Naive thymus-derived CD8-positive, alpha-beta T cell (primary cell): ENCODE measurements around the gene SEZ6L2. TPM values are rescaled to one million over a fixed set of nuclear protein-coding genes. Genes with fewer than 3 reads are reported as not detected.
"Not testable (repeated sequence)": the region's sequence is repeated elsewhere in the genome, so short reads cannot be mapped to it uniquely, and the experiment has no call there.

ENCODE experiments used
- ATAC-seq, 2 donors: fragments of 150-1000 bp; cut with Tn5 transposase in 1 of 2; sonication (Bioruptor Pico), chemical (Tn5 transposase) in 1 of 2; 1 replicate in 1 of 2; 2 replicates in 1 of 2; pipeline ENCODE4 v1.10.0; 2021; ENCODE audit warnings: mild to moderate bottlenecking in 2 of 2, moderate library complexity in 2 of 2
- POLR2A ChIA-PET: fragments of 350-600 bp; sonication (Branson Sonifier 250); formaldehyde crosslinking; loops from one replicate; lab custom pipeline; 2021; ENCODE audit warnings: antibody characterized with exemption; lab: Charles Lee
- DNase-seq, 10 donors: peaks; one replicate each; pipeline versions ENCODE4 v3.0.0 to v3.0.0-alpha.2; 2020 to 2022
- H3K27ac Mint-ChIP-seq, 10 donors: one replicate each; pipeline ENCODE4 v1.8.0; 2020 to 2022; ENCODE audit warnings: mild to moderate bottlenecking in 10 of 10, mixed read lengths in 10 of 10, moderate library complexity in 4 of 10, inconsistent platforms in 1 of 10
- H3K27me3 Mint-ChIP-seq, 5 donors: one replicate each; pipeline ENCODE4 v1.8.0; 2021 to 2022; ENCODE audit warnings: mixed read lengths in 5 of 5
- H3K36me3 Mint-ChIP-seq, 3 donors: one replicate each; pipeline ENCODE4 v1.8.0; 2020 to 2022; ENCODE audit warnings: mixed read lengths in 3 of 3, mild to moderate bottlenecking in 2 of 3, inconsistent platforms in 1 of 3
- H3K4me1 Mint-ChIP-seq, 4 donors: one replicate each; pipeline ENCODE4 v1.8.0; 2021 to 2022; ENCODE audit warnings: mixed read lengths in 4 of 4
- H3K4me3 Mint-ChIP-seq, 10 donors: one replicate each; pipeline ENCODE4 v1.8.0; 2020 to 2022; ENCODE audit warnings: mild to moderate bottlenecking in 10 of 10, mixed read lengths in 10 of 10, moderate library complexity in 6 of 10, inconsistent platforms in 1 of 10
- H3K9me3 Mint-ChIP-seq, 9 donors: one replicate each; pipeline ENCODE4 v1.8.0; 2020 to 2022; ENCODE audit warnings: mixed read lengths in 9 of 9, mild to moderate bottlenecking in 3 of 9, inconsistent platforms in 1 of 9, moderate library complexity in 1 of 9
- polyA plus RNA-seq, 3 donors: library from polyadenylated mRNA; unstranded; fragments of 300-500 nt; fragmentation: Illumina TruSeq; gene quantifications; one replicate each; pipeline ENCODE4 v1.2.3, GENCODE V29; 2021
- total RNA-seq, 8 experiments: library from RNA in 2 of 8; stranded (reverse) in 2 of 8; gene quantifications; one replicate each; pipeline ENCODE4 v1.2.3 and lab custom pipeline; 2021 to 2026

Gene SEZ6L2
- total and polyA plus RNA-seq, 5 experiments from 2014 or later: 0.21 TPM; not detected in 4

DNA sequence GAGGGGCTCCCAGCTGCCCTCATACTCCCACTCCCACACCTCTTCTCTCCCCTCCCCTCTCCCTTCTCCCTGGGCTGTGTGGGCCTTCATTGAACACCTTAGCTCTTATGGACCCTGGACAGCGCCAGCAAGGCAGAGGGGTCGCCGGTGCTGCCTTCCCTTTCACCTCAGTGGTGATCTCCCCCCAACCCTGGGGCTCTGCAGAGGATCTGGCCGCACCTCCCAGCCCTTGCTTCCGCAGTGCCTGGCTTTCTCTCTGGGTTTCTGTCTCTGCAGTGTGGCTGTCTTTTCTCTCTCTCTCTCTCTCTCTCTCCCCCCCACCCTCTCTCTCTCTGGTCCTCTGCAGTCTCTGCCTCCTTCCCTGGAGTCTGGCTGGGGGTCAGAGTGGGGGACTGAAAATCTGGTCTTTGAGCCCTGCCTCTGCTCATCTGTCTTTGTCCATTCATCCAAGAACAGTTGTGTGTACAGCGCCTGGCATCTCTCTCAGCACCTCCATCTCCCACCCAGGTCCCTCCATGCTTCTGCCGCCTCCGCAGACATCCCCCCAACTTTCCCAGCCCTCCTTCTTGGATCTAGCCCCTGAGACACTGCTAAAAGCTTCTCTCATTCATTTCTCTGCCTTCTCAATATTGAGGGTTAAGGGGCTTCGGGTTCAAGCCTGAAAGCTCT is 1.1 kb downstream of the SEZ6L2 start:
- POLR2A ChIA-PET: interaction anchor here (2.2 to 3.5 kb wide), 2 partner anchors 28 to 63 kb away, joined by 7 to 17 read pairs; partner anchors contain the start of genes KCTD13 and TMEM219

DNA sequence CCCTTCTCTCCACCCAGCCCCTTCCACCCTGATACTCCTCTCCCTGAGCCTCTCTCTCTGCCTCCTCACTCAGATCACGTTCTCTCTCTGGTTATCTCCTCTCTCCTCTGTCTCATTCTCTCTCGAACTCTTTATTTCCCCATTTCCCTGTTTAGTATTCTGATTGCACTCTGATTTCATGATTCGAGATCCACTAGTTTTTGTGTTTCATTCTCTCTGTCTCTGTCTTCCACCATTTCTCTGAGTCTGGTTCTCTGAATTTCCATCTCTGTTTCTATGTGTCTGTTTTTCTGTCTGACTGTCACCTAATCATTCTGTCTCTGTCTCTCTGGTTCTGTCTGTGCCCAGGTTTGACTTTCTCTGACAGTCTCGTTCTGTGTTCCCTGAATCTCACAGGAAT is 2.0 kb downstream of the SEZ6L2 start:
- DNase-seq: no peak
- H3K4me3 Mint-ChIP-seq: no peak overlapping the region
- peaks cover 6 to 25% (median 9%) of the 10 kb centered on the region in 4 donors for H3K4me1 Mint-ChIP-seq
- peaks cover 0 to 1% (median 0%) of the 10 kb centered on the region in 9 donors for H3K9me3 Mint-ChIP-seq
- no peak for ATAC-seq
- H3K36me3 Mint-ChIP-seq: peaks cover 0 to 6% (median 0%) of the 10 kb centered on the region in 3 donors
- peak overlapping the region in 1 of 10 donors; percentile 65 for H3K27ac Mint-ChIP-seq
- POLR2A ChIA-PET: no interaction called here
- peaks cover 19 to 47% (median 21%) of the 10 kb centered on the region in 5 donors for H3K27me3 Mint-ChIP-seq

More for the DNA sequence above, 1.1 kb downstream of the SEZ6L2 start:
- Mint-ChIP-seq H3K27ac (no peak overlapping the region), H3K36me3 (peaks cover 0 to 6% (median 0%) of the 10 kb centered on the region in 3 donors), H3K9me3 (peaks cover 0 to 1% (median 0%) of the 10 kb centered on the region in 9 donors), H3K4me3 (peak overlapping the region in 4 of 10 donors; percentile 41 to 65 (median 51)), H3K27me3 (peaks cover 19 to 47% (median 21%) of the 10 kb centered on the region in 5 donors), H3K4me1 (peaks cover 6 to 25% (median 9%) of the 10 kb centered on the region in 4 donors)
- ATAC-seq (no peak), DNase-seq (no peak)

DNA sequence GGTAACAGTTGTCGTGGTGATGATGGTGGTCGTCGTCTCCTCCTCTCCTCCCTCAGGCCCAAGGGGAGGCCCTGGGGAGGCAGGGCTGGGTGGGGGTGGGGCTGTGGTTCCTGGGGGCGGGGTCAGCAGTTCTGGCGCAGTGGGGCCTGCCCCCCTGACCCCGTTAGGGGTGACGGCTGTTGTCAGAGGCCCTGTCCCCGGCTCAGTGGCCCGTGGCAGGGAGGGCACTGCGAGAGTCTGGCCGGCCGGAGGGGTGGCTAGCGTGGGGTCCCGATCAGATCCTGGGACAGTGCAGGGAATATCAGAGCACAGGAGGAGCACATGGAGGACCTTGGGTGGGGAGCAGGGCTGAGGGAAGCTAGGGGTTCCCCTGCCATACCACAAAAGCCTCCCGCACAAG is 2.5 kb downstream of the SEZ6L2 start:
- H3K4me3 Mint-ChIP-seq: peak overlapping the region in 1 of 10 donors; percentile 19
- peaks cover 0 to 1% (median 0%) of the 10 kb centered on the region in 9 donors for H3K9me3 Mint-ChIP-seq
- ATAC-seq: no peak
- peaks cover 0 to 6% (median 0%) of the 10 kb centered on the region in 3 donors for H3K36me3 Mint-ChIP-seq
- H3K27me3 Mint-ChIP-seq: peaks cover 19 to 47% (median 20%) of the 10 kb centered on the region in 5 donors
- DNase-seq: no peak
- POLR2A ChIA-PET: no interaction called here
- peaks cover 6 to 25% (median 9%) of the 10 kb centered on the region in 4 donors for H3K4me1 Mint-ChIP-seq
- no peak overlapping the region for H3K27ac Mint-ChIP-seq

DNA sequence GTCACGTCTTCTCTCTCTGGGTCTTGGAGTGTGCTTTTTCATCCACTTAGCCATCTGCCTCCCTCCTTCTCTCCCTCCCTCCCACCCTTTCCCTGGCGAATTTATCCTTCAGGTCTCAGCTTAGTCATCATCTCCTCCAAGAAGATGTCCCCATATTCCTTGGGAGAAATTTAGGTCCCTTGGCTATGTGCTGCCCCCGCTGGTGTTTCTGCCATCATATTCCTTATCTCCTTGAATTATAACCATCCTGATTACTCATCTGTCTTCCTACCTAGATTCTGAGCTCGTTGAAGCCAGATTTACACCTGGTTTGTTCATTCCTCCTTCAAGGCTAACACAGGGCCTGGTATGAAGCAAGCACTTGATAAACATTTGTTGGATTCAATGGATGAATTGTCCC is 5.0 kb downstream of the SEZ6L2 start:
- Mint-ChIP-seq H3K4me1 (peaks cover 2 to 15% (median 4%) of the 10 kb centered on the region in 4 donors), H3K36me3 (peaks cover 0 to 6% (median 0%) of the 10 kb centered on the region in 3 donors), H3K4me3 (no peak overlapping the region), H3K27me3 (peaks cover 19 to 47% (median 20%) of the 10 kb centered on the region in 5 donors), H3K27ac (peak overlapping the region in 1 of 10 donors; percentile 36), H3K9me3 (peaks cover 0 to 1% (median 0%) of the 10 kb centered on the region in 9 donors)
- POLR2A ChIA-PET: no interaction called here
- ATAC-seq: no peak
- no peak for DNase-seq

DNA sequence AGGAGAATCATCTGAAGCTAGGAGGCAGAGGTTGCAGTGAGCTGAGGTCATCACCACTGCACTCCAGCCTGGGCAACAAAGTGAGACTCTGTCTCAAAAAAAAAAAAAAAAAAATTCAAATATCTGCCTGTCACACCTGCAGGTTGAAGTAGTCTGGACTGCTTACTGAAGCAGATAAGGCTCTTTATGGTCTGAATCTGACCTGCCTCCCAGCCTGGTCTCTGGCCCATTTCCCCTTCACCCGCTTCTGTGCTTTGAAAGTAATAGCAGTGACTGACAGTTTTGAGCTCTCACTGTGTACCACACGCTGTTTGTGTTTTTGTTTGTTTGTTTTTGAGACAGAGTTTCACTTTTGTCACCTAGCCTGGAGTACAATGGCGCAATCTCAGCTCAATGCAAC is 5.8 kb downstream of the SEZ6L2 start:
- peaks cover 16 to 41% (median 21%) of the 10 kb centered on the region in 5 donors for H3K27me3 Mint-ChIP-seq
- ATAC-seq (no peak), DNase-seq (no peak)
- H3K4me1 Mint-ChIP-seq: peaks cover 2 to 11% (median 4%) of the 10 kb centered on the region in 4 donors
- H3K9me3 Mint-ChIP-seq: peaks cover 0 to 1% (median 0%) of the 10 kb centered on the region in 9 donors
- H3K27ac Mint-ChIP-seq: no peak overlapping the region
- POLR2A ChIA-PET: no interaction called here
- H3K36me3 Mint-ChIP-seq: peaks cover 0 to 6% (median 0%) of the 10 kb centered on the region in 3 donors
- H3K4me3 Mint-ChIP-seq: no peak overlapping the region

DNA sequence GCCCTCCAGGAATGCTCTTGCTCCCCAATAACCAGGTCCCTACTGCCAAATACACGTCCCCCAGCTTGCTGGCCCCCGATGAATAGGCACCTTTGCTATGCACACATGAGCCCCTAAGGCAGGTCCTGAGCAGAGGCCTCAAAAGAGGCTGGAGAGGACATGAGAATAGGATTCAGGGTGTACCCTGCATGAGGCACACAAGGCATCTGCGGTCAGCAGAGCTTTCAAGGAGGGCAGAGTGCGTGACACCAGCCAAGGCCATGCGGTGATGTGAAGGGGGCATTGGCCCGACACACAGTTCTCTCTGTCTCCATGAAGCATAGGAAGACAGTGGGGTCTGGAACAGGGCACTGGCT is 6.9 kb downstream of the SEZ6L2 start:
- H3K27ac Mint-ChIP-seq: no peak overlapping the region
- POLR2A ChIA-PET: no interaction called here
- H3K36me3 Mint-ChIP-seq: peaks cover 0 to 4% (median 0%) of the 10 kb centered on the region in 3 donors
- no peak overlapping the region for H3K4me3 Mint-ChIP-seq
- ATAC-seq (no peak), DNase-seq (no peak)
- peaks cover 0 to 1% (median 0%) of the 10 kb centered on the region in 9 donors for H3K9me3 Mint-ChIP-seq
- peaks cover 8 to 30% (median 13%) of the 10 kb centered on the region in 5 donors for H3K27me3 Mint-ChIP-seq
- H3K4me1 Mint-ChIP-seq: peaks cover 0 to 4% (median 2%) of the 10 kb centered on the region in 4 donors

DNA sequence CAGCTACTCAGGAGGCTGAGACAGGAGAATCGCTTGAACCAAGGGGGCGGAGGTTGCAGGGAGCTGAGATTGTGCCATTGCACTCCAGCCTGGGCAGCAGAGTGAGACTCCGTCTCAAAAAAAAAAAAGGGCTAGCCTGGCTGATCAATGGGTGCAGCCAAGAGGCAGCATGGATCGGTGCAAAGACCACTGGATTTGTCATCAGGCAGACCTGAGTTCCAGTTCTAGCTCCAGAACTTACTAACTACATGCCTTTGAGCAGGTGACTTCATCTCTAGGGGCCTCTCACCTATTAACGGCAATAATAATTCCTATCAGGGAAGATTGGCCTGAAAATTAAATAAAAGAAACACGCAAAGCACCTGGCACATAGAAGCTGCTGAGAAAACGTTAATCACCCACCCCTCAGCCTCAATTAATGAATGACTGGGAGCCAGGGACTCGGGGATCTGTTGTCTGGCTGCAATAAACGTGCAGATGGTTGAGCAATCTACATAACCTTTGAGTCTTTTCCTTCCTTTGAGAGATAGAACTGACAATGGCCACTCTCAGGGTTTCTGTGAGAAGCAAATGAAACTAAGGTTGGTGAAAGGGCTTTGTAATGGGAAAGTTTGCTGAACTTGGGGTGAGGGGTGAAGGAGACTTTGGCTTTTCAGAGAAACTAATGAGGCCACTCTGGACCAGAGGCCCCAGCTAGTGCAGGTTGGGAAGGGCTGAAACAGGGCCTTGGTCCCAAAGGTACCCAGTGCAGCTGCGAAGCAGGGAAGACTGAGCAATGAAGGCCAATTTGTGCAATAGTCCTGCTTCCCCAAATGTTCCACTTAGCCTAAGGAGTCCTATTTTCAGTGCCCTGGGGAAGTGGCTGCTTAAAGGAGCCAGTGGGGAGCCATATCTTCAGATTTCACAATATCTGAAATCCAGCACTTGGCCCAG is 7.6 kb downstream of the SEZ6L2 start:
- no peak overlapping the region for H3K27ac Mint-ChIP-seq
- POLR2A ChIA-PET: no interaction called here
- H3K9me3 Mint-ChIP-seq: no peaks in the 10 kb centered on the region
- no peak overlapping the region for H3K4me3 Mint-ChIP-seq
- H3K27me3 Mint-ChIP-seq: peaks cover 4 to 23% (median 10%) of the 10 kb centered on the region in 5 donors
- peaks cover 0 to 2% (median 0%) of the 10 kb centered on the region in 4 donors for H3K4me1 Mint-ChIP-seq
- DNase-seq (no peak), ATAC-seq (no peak)
- H3K36me3 Mint-ChIP-seq: no peaks in the 10 kb centered on the region

DNA sequence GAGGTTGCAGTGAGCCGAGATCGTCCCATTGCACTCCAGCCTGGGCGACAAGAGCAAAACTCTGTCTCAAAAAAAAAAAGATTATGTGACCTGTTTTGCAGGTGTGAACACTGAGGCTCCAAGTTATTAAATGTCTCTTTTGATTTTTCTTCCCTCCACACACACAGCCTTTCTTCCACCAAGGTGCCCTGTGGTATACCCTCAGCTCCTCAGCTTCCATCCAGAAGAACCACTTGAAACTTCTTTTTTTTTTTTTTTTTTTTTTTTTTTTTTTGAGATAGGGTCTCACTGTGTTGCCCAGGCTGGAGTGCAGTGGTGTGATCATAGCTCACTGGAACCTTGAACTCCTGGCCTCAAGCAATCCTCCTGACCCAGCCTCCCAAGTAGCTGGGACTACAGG is 10.0 kb downstream of the SEZ6L2 start:
- DNase-seq, H3K27ac Mint-ChIP-seq, H3K4me1 Mint-ChIP-seq, H3K4me3 Mint-ChIP-seq, H3K36me3 Mint-ChIP-seq, H3K9me3 Mint-ChIP-seq, H3K27me3 Mint-ChIP-seq, ATAC-seq: not testable (repeated sequence)
- POLR2A ChIA-PET: interaction anchor here (0.9 kb wide), 1 partner anchor 81 kb away, joined by 3 read pairs; no protein-coding TSS in a partner anchor

DNA sequence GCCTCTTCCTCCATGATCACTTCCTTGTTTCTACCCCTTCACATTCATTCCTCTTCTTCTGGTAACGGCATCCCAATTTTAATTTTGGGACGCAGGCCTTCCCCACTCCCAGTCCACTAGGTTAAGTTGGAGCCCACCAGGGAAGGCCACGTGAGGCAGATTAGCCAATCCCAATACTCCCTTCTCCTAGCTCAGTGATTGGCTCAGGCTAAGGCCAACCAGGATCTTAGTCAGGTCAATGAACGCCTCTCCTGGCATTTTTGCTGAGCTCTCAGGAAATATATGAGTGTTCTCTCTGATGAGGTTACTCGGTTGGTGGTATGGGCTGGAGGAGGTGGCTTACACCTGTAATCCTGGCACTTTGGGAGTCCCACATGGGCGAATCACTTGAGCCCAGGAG is 15.4 kb downstream of the SEZ6L2 start:
- Mint-ChIP-seq H3K36me3 (no peaks in the 10 kb centered on the region), H3K27ac (no peak overlapping the region), H3K9me3 (no peaks in the 10 kb centered on the region), H3K4me1 (no peaks in the 10 kb centered on the region), H3K4me3 (no peak overlapping the region), H3K27me3 (peaks cover 4 to 28% (median 22%) of the 10 kb centered on the region in 5 donors)
- ATAC-seq (no peak), DNase-seq (no peak)
- POLR2A ChIA-PET: no interaction called here

DNA sequence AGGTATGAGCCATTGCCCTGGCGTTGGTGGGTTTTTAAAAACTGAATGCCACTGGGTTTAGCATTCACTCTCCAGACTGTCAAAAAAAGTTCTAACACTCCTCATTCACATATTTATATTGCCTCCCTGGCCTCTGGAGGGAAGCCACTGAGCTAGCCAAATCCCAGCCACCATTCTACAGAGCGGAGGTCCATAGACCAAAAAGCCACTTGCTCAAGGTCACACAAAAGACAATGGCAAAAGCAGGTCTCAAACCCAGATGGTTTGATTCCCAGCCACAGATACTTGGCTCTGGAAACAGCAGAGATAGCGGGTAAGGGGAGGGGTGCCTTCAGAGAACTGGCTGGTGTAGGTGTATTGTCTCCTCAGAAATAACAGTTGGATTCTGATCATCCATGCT is 18.3 kb downstream of the SEZ6L2 start:
- Mint-ChIP-seq H3K27ac (no peak overlapping the region), H3K9me3 (no peaks in the 10 kb centered on the region), H3K27me3 (peaks cover 8 to 47% (median 31%) of the 10 kb centered on the region in 5 donors), H3K36me3 (no peaks in the 10 kb centered on the region), H3K4me1 (peaks cover 6 to 22% (median 18%) of the 10 kb centered on the region in 4 donors), H3K4me3 (no peak overlapping the region)
- no peak for ATAC-seq
- POLR2A ChIA-PET: interaction anchor here (0.6 to 0.7 kb wide), 2 partner anchors 74 to 197 kb away, joined by 3 read pairs; no protein-coding TSS in a partner anchor
- no peak for DNase-seq

DNA sequence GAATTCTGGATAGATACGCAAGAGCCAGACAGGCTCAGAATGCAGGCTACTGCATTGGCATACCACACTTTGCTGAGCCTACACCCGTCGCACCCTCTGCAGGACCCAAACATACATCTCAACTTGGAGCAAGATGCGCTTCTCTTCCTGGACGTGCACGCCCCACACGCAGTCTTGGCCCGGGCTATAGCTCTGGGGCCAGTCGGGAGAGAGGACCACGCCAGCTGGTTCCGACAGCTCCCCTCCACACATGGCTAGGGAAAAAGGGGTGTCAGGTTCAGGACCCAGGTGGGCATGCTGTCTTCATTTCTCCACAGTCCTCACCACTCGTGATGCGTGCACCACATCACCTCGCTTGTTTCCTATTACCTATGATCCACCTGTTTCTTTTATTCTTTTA is 21.2 kb downstream of the SEZ6L2 start:
- Mint-ChIP-seq H3K27me3 (peaks cover 8 to 46% (median 25%) of the 10 kb centered on the region in 5 donors), H3K36me3 (no peaks in the 10 kb centered on the region), H3K9me3 (no peaks in the 10 kb centered on the region), H3K27ac (no peak overlapping the region), H3K4me1 (peaks cover 6 to 26% (median 19%) of the 10 kb centered on the region in 4 donors), H3K4me3 (peak overlapping the region in 5 of 10 donors; percentile 54 to 84 (median 78))
- ATAC-seq (no peak), DNase-seq (no peak)
- POLR2A ChIA-PET: interaction anchor here (1.1 kb wide), 1 partner anchor 48 kb away, joined by 3 read pairs; the partner anchor contains the start of gene KCTD13

DNA sequence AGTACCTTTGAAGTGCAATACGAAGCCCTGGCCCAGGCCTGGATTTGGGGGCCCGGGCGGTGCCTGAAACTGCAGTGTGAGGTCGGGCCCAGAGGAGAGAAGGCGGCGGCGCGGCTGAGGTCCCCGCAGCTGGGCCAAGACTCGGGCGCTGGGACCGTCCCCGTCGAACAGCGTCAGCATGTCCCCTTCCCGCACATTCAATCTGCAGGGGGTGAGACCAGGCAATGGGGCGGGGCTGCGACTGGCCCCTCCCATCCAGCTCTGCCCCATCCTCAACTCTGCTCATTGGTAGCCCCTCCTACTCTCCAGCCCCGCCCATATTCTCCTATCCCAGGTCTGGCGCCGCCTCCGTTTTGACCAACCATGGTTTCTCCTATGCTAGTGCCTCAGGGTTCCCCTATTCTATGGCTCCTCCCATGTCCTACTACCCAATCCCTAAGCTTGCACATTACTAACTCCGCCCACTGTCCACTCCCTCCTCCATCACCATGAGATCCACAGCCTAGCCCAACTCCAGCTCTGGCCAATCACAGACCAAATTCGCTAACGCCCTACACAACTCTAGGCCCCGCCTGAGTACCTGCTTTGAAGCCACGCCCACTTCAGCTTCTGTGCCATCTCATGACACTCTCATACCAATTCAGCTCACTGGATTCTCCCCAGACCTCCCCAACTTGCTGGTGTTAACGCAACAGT is 21.9 kb downstream of the SEZ6L2 start:
- ATAC-seq (peak; percentile 56 to 76), DNase-seq (peak in 7 of 10 donors; percentile 5 to 36 (median 13))
- Mint-ChIP-seq H3K27ac (peak overlapping the region in 3 of 10 donors; percentile 6 to 86 (median 8)), H3K4me3 (peak overlapping the region; percentile 16 to 84 (median 70)), H3K27me3 (peaks cover 8 to 40% (median 20%) of the 10 kb centered on the region in 5 donors), H3K4me1 (peaks cover 6 to 26% (median 19%) of the 10 kb centered on the region in 4 donors), H3K36me3 (no peaks in the 10 kb centered on the region), H3K9me3 (no peaks in the 10 kb centered on the region)
- POLR2A ChIA-PET: interaction anchor here (1.1 kb wide), 2 partner anchors 13 to 49 kb away, joined by 3 read pairs; partner anchors contain the start of gene KCTD13
